GM12892 (cell line): Measurements from ENCODE around the gene TPST2.

ENCODE experiments used
- POLR2A ChIP-seq: IDR thresholded peaks from 2 replicates; pipeline ENCODE4 v1.6.1; 2011; ENCODE audit warnings: low read depth, low read length, control low read depth
- POLR2AphosphoS5 ChIP-seq: IDR thresholded peaks from 2 replicates; pipeline ENCODE4 v1.6.1; 2011; ENCODE audit warnings: low read depth, low read length, control low read depth

- TF ChIP-seq POLR2AphosphoS5 (peak; percentile 76), POLR2A (peak; percentile 80)
These were observed 106.2 kb downstream of the TPST2 start, which contains the start of the genes HPS4 and SRRD for GRCh38 chr22:26483439-26484359.
